D721Med (cell line): ENCODE measurements around the gene AIFM3.

ENCODE experiments used
- DNase-seq: peaks from one replicate; pipeline ENCODE4 v3.0.0; 2011; ENCODE audit warnings: low spot score; ENCODE audit not compliant: insufficient read length
- FAIRE-seq: peaks from 2 replicates; lab custom pipeline; 2011; peaks lifted over from hg19 to GRCh38; lab: Jason Lieb, UNC
- CTCF ChIP-seq: IDR thresholded peaks from 2 replicates; pipeline ENCODE4 v1.5.1; 2012; ENCODE audit warnings: mild to moderate bottlenecking, control low read depth; ENCODE audit not compliant: insufficient read depth; ENCODE audit errors: missing control alignments

The AIFM3 gene

GRCh38 chr22:20995329-20996030 is 28.4 kb downstream of the AIFM3 start:
- FAIRE-seq (no peak), DNase-seq (no peak)
- TF ChIP-seq CTCF, result no peak

GRCh38 chr22:20996031-20996410 is 29.0 kb downstream of the AIFM3 start:
- no peak for TF ChIP-seq CTCF
- DNase-seq, result no peak
- FAIRE-seq, result no peak

- no peak for DNase-seq
- no peak for TF ChIP-seq CTCF
- no peak for FAIRE-seq
Measured at GRCh38 chr22:20996598-20997535, 29.8 kb downstream of the AIFM3 start.

- FAIRE-seq (no peak), DNase-seq (no peak)
- TF ChIP-seq CTCF, result no peak
Measured at GRCh38 chr22:20997536-20998257, 30.6 kb downstream of the AIFM3 start.

GRCh38 chr22:20998411-20999336 is 31.6 kb downstream of the AIFM3 start:
- FAIRE-seq (no peak), DNase-seq (no peak)
- TF ChIP-seq CTCF, result no peak

GRCh38 chr22:20999350-21000206 is 32.5 kb downstream of the AIFM3 start:
- no peak for TF ChIP-seq CTCF
- no peak for DNase-seq
- FAIRE-seq, result no peak
